SH-SY5Y (cell line): ENCODE results near the gene PDK4.

Experiments used
- GATA2 ChIP-seq: IDR thresholded peaks from 2 replicates; pipeline ENCODE4 v1.6.1; 2011; ENCODE audit warnings: mild to moderate bottlenecking, low read depth, low read length
- GATA3 ChIP-seq: IDR thresholded peaks from 2 replicates; pipeline ENCODE4 v1.6.1; 2011; ENCODE audit warnings: low read depth, mild to moderate bottlenecking, low read length, moderate library complexity

PDK4 gene

DNA sequence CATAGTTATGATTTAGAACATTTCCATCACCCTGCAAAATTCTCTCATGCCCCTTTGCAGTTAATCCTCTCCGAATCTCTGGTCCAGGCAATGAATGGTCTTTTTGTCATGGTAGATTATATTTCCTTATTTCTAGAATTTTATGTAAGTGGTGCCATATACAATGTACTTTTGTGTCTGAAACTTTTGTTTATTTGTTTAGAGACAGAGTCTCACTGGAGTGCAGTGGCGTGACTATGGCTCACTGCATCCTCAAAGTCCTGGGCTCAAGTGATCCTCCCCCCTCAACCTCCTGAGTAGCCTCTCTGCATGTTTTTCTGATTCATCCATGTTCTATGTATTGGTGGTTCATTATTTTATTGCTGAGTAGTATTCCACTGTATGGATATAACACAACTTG is 23.2 kb upstream of the PDK4 start:
- TF ChIP-seq GATA2 (no peak), GATA3 (no peak)

- TF ChIP-seq GATA3, result no peak
- TF ChIP-seq GATA2, result no peak
Observed at GRCh38 chr7:95614442-95614940, 18.2 kb upstream of the PDK4 start.

- no peak for TF ChIP-seq GATA2
Observed at GRCh38 chr7:95611224-95611623, 14.9 kb upstream of the PDK4 start.

- TF ChIP-seq GATA3, result no peak
- TF ChIP-seq GATA2, result no peak
Observed at GRCh38 chr7:95609277-95609971, 13.1 kb upstream of the PDK4 start.

GRCh38 chr7:95608359-95609173 is 12.2 kb upstream of the PDK4 start:
- TF ChIP-seq GATA2 (no peak), GATA3 (no peak)

DNA sequence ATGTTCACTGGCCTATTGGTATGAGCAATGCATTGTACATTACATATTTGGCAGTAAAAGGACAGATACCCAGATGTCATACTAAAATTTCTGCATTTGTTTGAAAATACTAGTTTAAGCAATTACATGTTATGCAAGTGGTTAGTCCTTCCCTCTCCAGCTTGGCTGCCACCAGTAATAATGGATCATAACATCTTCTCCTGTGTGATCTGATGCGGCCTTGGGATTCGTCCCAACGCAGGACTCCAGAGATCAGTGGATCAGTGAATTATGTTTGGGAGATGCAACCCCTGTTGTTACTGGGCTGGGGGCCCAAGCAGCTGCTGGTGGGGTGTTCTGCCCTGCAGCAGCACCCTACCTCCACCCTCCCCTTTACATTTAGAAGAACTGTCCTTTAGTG is 11.2 kb upstream of the PDK4 start:
- TF ChIP-seq GATA3 (no peak), GATA2 (no peak)

DNA sequence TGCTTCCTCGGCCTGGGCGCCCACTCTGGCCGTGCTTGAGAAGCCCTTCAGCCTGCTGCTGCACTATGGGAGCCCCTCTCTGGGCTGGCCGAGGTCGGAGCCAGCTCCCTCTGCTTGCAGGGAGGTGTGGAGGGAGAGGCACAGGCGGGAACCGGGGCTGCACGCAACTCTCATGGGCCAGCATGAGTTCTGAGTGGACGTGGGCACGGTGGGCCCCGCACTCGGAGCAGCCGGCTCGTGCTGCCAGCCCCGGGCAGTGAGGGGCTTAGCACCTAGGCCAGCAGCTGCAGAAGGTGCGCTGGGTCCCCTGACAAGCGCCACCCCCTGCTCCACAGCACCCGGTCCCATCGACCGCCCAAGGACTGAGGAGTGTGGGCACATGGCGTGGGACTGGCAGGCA is 9.0 kb upstream of the PDK4 start:
- TF ChIP-seq GATA2 (no peak), GATA3 (no peak)

DNA sequence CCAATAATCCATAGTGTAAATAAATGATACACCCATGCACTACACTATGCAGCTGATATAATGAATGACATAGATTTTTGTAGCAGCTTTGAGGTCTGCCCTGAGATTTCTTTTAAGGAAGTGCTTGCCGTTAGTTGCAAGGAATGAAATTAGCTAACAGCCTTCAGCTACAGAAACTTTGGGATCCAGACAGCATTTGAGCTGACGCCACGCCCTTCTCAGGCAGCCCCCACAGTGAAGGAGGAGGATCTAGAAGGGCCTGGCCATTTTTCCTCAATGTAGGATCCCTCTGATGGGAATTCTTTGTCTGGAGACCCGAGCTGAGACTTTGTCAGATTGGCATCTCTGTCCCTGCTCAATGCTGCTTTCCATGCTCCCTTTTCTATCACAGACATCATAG is 6.1 kb upstream of the PDK4 start:
- TF ChIP-seq GATA3 (no peak), GATA2 (no peak)

- TF ChIP-seq GATA2 (no peak), GATA3 (no peak)
Observed at GRCh38 chr7:95601316-95601715, 5.0 kb upstream of the PDK4 start.

- TF ChIP-seq GATA3, result no peak
- TF ChIP-seq GATA2, result no peak
Observed at GRCh38 chr7:95599069-95599468, 2.8 kb upstream of the PDK4 start.

DNA sequence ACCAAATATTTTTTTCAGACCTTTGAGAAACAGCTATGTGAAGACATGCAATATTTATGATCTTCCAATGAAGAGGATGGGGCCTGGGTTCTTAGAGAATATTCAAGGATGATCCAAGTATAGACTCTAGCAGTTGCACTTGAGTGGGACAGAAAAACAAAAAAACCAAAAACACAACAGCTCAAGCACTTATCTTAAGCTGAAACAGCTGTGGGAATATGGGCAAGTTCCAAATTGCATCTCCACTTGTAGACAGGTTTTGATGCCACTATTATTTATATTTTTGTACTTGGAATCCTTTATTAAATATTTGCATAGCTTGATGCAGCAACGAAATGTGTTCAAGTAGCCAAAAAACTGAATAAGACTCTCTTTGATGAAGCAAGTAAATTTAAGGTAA is 2.2 kb upstream of the PDK4 start:
- TF ChIP-seq GATA3, result no peak
- TF ChIP-seq GATA2, result no peak

GRCh38 chr7:95595746-95596197 is 544 bp downstream of the PDK4 start:
- no peak for TF ChIP-seq GATA2
- TF ChIP-seq GATA3, result no peak

GRCh38 chr7:95594185-95594584 is 2.1 kb downstream of the PDK4 start:
- TF ChIP-seq GATA3 (no peak), GATA2 (no peak)

GRCh38 chr7:95593343-95593742 is 3.0 kb downstream of the PDK4 start:
- no peak for TF ChIP-seq GATA3
- no peak for TF ChIP-seq GATA2

- TF ChIP-seq GATA3 (no peak), GATA2 (no peak)
Observed at GRCh38 chr7:95592570-95592969, 3.7 kb downstream of the PDK4 start.
